ENCODE results near the gene CHIC2. TPM values are rescaled to one million over a fixed set of nuclear protein-coding genes. Genes with fewer than 3 reads are reported as not detected.

CHIC2 gene
- polyA plus RNA-seq, 1 donor (not counting 4 experiments of a cell fraction or from before 2014, with no cell fraction given), result 21.9 TPM

DNA sequence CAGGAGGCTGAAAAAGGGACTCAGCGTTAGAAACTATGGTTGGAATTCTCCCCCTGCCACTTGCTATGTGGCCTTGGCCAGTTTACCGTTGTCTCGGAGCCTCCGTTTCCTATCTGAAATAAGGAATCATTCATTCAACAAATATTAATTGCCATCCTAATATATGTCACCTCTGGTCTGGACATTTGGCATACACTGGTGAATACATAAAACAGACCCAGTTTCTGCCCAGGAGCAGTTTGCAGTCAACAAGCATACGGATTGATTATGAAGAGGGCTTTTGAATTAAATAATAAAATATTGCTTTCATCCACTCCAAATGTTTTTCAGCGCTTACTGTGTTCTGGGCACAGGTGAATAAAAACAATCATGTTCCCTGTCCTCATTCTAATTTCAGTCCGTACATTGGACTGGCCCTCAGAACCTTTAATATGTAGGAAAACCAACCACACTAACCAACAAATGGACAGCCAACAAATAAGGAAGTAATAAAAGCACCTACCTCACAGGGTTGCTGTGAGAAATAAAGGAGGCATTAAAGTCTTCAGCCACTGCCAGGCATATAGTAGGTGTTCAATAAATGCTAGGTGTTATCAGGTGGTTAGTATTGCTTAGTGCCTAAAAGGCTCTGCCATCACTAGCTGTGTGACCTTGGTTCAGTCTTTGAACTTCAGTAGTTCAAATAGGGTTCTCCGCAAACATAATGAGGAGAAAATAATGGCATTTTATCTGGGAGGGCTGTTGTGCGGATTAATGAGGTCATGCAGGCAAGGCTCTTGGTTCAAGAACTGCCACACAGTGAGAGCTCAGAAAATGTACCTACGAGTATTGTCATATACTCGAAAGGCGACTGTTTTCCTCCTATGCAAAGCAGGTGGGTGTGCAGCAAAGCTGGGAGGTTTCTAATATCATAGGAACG is 28.3 kb upstream of the CHIC2 start:
- H3K27ac ChIP-seq (ENCODE audit: control insufficient read depth, insufficient read depth, low read length), result no peak overlapping the region
- dilution Hi-C loops (cut with MboI; ENCODE audit: extremely low pct_ligation_motif_present, low sequenced_read_pairs), result no loop called here
- H3K4me3 ChIP-seq (ENCODE audit: control insufficient read depth in 2 of 3, extremely low read depth in 1 of 3, insufficient read depth in 2 of 3, low read depth in 1 of 3, low read length in 3 of 3), result peak overlapping the region; percentile 39 to 78 (median 71)
- FAIRE-seq, result no peak
- H2AFZ ChIP-seq (ENCODE audit: control insufficient read depth, low read length), result peak overlapping the region; percentile 95
- no peaks in the 10 kb centered on the region for H3K36me3 ChIP-seq (ENCODE audit: control insufficient read depth in 2 of 2, extremely low read depth in 1 of 2, insufficient read depth in 2 of 2, low read length in 2 of 2)
- H3K9me1 ChIP-seq (ENCODE audit: control insufficient read depth, extremely low read depth, insufficient read depth, low read length), result no peaks in the 10 kb centered on the region
- TF ChIP-seq, protein P1, sequence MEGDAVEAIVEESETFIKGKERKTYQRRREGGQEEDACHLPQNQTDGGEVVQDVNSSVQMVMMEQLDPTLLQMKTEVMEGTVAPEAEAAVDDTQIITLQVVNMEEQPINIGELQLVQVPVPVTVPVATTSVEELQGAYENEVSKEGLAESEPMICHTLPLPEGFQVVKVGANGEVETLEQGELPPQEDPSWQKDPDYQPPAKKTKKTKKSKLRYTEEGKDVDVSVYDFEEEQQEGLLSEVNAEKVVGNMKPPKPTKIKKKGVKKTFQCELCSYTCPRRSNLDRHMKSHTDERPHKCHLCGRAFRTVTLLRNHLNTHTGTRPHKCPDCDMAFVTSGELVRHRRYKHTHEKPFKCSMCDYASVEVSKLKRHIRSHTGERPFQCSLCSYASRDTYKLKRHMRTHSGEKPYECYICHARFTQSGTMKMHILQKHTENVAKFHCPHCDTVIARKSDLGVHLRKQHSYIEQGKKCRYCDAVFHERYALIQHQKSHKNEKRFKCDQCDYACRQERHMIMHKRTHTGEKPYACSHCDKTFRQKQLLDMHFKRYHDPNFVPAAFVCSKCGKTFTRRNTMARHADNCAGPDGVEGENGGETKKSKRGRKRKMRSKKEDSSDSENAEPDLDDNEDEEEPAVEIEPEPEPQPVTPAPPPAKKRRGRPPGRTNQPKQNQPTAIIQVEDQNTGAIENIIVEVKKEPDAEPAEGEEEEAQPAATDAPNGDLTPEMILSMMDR (optimal IDR thresholded peaks at IDR 0.05 in 1 of 3, IDR thresholded peaks at IDR 0.05 in 1 of 3, conservative IDR thresholded peaks at IDR 0.05 in 1 of 3; ENCODE audit: extremely low read depth in 1 of 3, insufficient read depth in 2 of 3, low read length in 3 of 3), result no peak
- no peak for TF ChIP-seq EZH2 (IDR thresholded peaks at IDR 0.05; ENCODE audit: low read length)
- H3K27me3 ChIP-seq (ENCODE audit: control insufficient read depth, extremely low read depth, insufficient read depth, low read length), result peaks cover 45% of the 10 kb centered on the region
- H3K4me1 ChIP-seq (ENCODE audit: control insufficient read depth, extremely low read depth, insufficient read depth, low read length), result peaks cover 20% of the 10 kb centered on the region
- no peaks in the 10 kb centered on the region for H4K20me1 ChIP-seq (ENCODE audit: control insufficient read depth, extremely low read depth, insufficient read depth, low read length)
- DNase-seq (ENCODE audit: low read depth, low spot score), result no peak
- H3K4me2 ChIP-seq (ENCODE audit: control insufficient read depth, extremely low read depth, insufficient read depth, low read depth, low read length), result peak overlapping the region; percentile 96
- no peaks in the 10 kb centered on the region for H3K9me3 ChIP-seq (ENCODE audit: control insufficient read depth, low read depth, low read length)
- no peaks in the 10 kb centered on the region for H3K79me2 ChIP-seq (ENCODE audit: control insufficient read depth, insufficient read depth, low read length)
- peak overlapping the region; percentile 65 for H3K9ac ChIP-seq (ENCODE audit: control insufficient read depth, extremely low read depth, insufficient read depth, low read length)

DNA sequence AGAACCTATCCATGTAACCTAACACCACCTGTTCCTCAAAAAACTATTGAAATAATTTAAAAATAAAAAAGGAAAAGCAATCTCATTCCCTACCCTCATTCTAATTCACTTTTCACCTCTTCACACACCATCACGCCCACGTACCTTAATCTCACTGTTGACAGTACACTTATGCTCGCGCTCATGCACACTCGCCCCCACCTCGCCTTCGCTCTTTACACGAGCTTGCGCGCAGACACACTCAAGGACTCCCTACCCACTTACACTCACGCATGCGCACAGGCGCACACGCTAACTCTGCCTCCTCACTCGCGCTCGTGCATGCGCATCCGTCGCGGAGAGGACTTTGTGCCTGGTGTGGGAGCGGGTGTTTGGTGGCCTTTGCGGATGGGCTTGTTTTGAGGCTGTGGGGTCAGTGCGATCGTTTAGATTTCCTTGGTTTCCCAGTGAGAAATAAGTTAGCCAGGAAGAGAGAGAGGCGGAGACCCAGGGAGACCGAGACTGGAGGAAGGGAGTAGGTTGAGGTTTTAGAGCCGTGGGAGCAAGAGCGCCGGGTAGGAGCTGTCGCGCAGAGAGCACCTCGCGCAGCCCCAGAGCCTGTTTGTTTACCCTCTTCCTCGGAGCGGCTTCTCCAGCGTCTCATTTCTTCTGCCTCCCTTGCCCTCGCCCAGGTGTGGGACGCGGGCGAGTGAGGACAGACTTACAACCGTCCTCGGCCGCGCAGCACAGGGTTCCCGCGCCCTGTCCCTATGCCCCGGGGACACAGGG is 27.4 kb upstream of the CHIC2 start:
- no peaks in the 10 kb centered on the region for H3K9me1 ChIP-seq (ENCODE audit: control insufficient read depth, extremely low read depth, insufficient read depth, low read length)
- TF ChIP-seq, protein P1 (optimal IDR thresholded peaks at IDR 0.05 in 1 of 3, IDR thresholded peaks at IDR 0.05 in 1 of 3, conservative IDR thresholded peaks at IDR 0.05 in 1 of 3; ENCODE audit: extremely low read depth in 1 of 3, insufficient read depth in 2 of 3, low read length in 3 of 3), result no peak
- no peak for TF ChIP-seq EZH2 (IDR thresholded peaks at IDR 0.05; ENCODE audit: low read length)
- DNase-seq (ENCODE audit: low read depth, low spot score), result peak; percentile 38
- H3K4me3 ChIP-seq (ENCODE audit: control insufficient read depth in 2 of 3, extremely low read depth in 1 of 3, insufficient read depth in 2 of 3, low read depth in 1 of 3, low read length in 3 of 3), result peak overlapping the region; percentile 39 to 78 (median 71)
- H3K9me3 ChIP-seq (ENCODE audit: control insufficient read depth, low read depth, low read length), result no peaks in the 10 kb centered on the region
- no peak overlapping the region for H3K27ac ChIP-seq (ENCODE audit: control insufficient read depth, insufficient read depth, low read length)
- H3K4me1 ChIP-seq (ENCODE audit: control insufficient read depth, extremely low read depth, insufficient read depth, low read length), result peaks cover 20% of the 10 kb centered on the region
- peak overlapping the region; percentile 96 for H3K4me2 ChIP-seq (ENCODE audit: control insufficient read depth, extremely low read depth, insufficient read depth, low read depth, low read length)
- peaks cover 36% of the 10 kb centered on the region for H3K27me3 ChIP-seq (ENCODE audit: control insufficient read depth, extremely low read depth, insufficient read depth, low read length)
- peak overlapping the region; percentile 65 for H3K9ac ChIP-seq (ENCODE audit: control insufficient read depth, extremely low read depth, insufficient read depth, low read length)
- H4K20me1 ChIP-seq (ENCODE audit: control insufficient read depth, extremely low read depth, insufficient read depth, low read length), result no peaks in the 10 kb centered on the region
- dilution Hi-C loops (cut with MboI; ENCODE audit: extremely low pct_ligation_motif_present, low sequenced_read_pairs), result no loop called here
- H2AFZ ChIP-seq (ENCODE audit: control insufficient read depth, low read length), result peak overlapping the region; percentile 95
- no peaks in the 10 kb centered on the region for H3K36me3 ChIP-seq (ENCODE audit: control insufficient read depth in 2 of 2, extremely low read depth in 1 of 2, insufficient read depth in 2 of 2, low read length in 2 of 2)
- H3K79me2 ChIP-seq (ENCODE audit: control insufficient read depth, insufficient read depth, low read length), result no peaks in the 10 kb centered on the region
- FAIRE-seq, result peak; percentile 75
